Small intestine (tissue), 16 donors: ENCODE results near the gene FGF6. TPM values are rescaled to one million over a fixed set of nuclear protein-coding genes. Genes with fewer than 3 reads are reported as not detected.

ENCODE experiments used
- DNase-seq, 2 donors: peaks; one replicate each; pipeline versions ENCODE4 v3.0.0 to v3.0.0-alpha.2; 2013
- FAIRE-seq: peaks from 2 replicates; lab custom pipeline; 2012; peaks lifted over from hg19 to GRCh38; lab: Jason Lieb, UNC
- H3K27ac ChIP-seq, 3 donors: one replicate each; pipeline ENCODE4 v1.5.1; 2013; ENCODE audit warnings: low read length in 2 of 3, mild to moderate bottlenecking in 2 of 3, control low read depth in 1 of 3, inconsistent platforms in 1 of 3, low read depth in 1 of 3, moderate library complexity in 1 of 3
- H3K27me3 ChIP-seq, 3 donors: one replicate each; pipeline ENCODE4 v1.6.1; 2013; ENCODE audit warnings: low read length in 3 of 3, inconsistent platforms in 1 of 3; ENCODE audit not compliant: control insufficient read depth in 3 of 3, insufficient read depth in 3 of 3
- H3K36me3 ChIP-seq, 3 donors: one replicate each; pipeline ENCODE4 v1.6.1; 2013; ENCODE audit warnings: low read length in 3 of 3, inconsistent platforms in 1 of 3, low read depth in 1 of 3, mild to moderate bottlenecking in 1 of 3, moderate library complexity in 1 of 3; ENCODE audit not compliant: control insufficient read depth in 3 of 3, insufficient read depth in 2 of 3
- H3K4me1 ChIP-seq, 3 donors: one replicate each; pipeline ENCODE4 v1.6.1; 2013; ENCODE audit warnings: low read length in 2 of 3, inconsistent platforms in 1 of 3, low read depth in 1 of 3, mild to moderate bottlenecking in 1 of 3, moderate library complexity in 1 of 3; ENCODE audit not compliant: control insufficient read depth in 3 of 3, insufficient read depth in 2 of 3
- H3K4me3 ChIP-seq, 3 donors: one replicate each; pipeline ENCODE4 v1.5.1; 2013; ENCODE audit warnings: low read length in 3 of 3, control low read depth in 1 of 3, inconsistent platforms in 1 of 3, low read depth in 1 of 3, mild to moderate bottlenecking in 1 of 3, moderate library complexity in 1 of 3
- H3K9me3 ChIP-seq, 2 donors: one replicate each; pipeline ENCODE4 v1.6.1; 2013; ENCODE audit warnings: low read depth in 1 of 2, low read length in 1 of 2; ENCODE audit not compliant: control insufficient read depth in 2 of 2, insufficient read depth in 1 of 2
- WGBS, 3 donors: extraction: QIAGEN DNeasy Blood & Tissue Kit; methylation state at CpG; one replicate each; pipeline ENCODE4 v1.1.7; 2013; 5-methylcytosine and 5-hydroxymethylcytosine counted together
- long read RNA-seq, 10 donors: transcript quantifications; one replicate each; lab custom pipeline, GENCODE V29; 2026
- polyA plus RNA-seq, 4 donors: library from polyadenylated mRNA; stranded (reverse) in 3 of 4; unstranded in 1 of 4; fragments of 200-250 nt in 3 of 4; fragments of 120-200 nt in 1 of 4; gene quantifications; one replicate each; pipeline versions ENCODE4 v1.2.1 to v1.2.3, GENCODE V29; 2013
- donor health status: healthy with polysubstance abuse.
- donor health status: control.
- donor health status: control.
- donor health status: Bipolar disorder and iron deficiency.
- donor health status: healthy.

Gene FGF6
- under 1 TPM in 1 of 4 donors, not detected in 3; 0.12 TPM for polyA plus RNA-seq
- long read RNA-seq, donor 1 = 0 reads
- long read RNA-seq, donor 2 = 0 reads
- long read RNA-seq, donor 3 = 0 reads
- long read RNA-seq, donor 4 = 0 reads
- long read RNA-seq, donor 5, partial matches to known transcripts = 0 of 1 reads
- long read RNA-seq, donor 5, other reads (novel, unspliced or antisense) = 0 of 1 reads
- long read RNA-seq, donor 6 = 0 reads
- long read RNA-seq, donor 7 = 0 reads
- long read RNA-seq, donor 8, partial matches to known transcripts = 0 of 1 reads
- long read RNA-seq, donor 8, other reads (novel, unspliced or antisense) = 0 of 1 reads
- long read RNA-seq, donor 9 = 0 reads
- long read RNA-seq, donor 10 = 0 reads

GRCh38 chr12:4445156-4446101 is at the start of gene FGF6:
TSS of gene FGF6 (minus strand) at chr12:4445815. CDS start at chr12:4445570, 245 bp downstream.
- Histone ChIP-seq H3K36me3 (no peaks in the 10 kb centered on the region), H3K4me3 (no peak within 1 kb of the TSS), H3K9me3 (peaks cover 0 to 9% of the 10 kb centered on the region in 2 donors), H3K4me1 (peaks cover 0 to 16% (median 0%) of the 10 kb centered on the region in 3 donors), H3K27me3 (peaks cover 0 to 23% (median 2%) of the 10 kb centered on the region in 3 donors), H3K27ac (no peak within 1 kb of the TSS)
- FAIRE-seq = no peak
- 89 to 91% (median 91%) methylated on average over 41 to 42 of the region's 42 CpGs for WGBS, 3 donors
- DNase-seq = no peak

DNA sequence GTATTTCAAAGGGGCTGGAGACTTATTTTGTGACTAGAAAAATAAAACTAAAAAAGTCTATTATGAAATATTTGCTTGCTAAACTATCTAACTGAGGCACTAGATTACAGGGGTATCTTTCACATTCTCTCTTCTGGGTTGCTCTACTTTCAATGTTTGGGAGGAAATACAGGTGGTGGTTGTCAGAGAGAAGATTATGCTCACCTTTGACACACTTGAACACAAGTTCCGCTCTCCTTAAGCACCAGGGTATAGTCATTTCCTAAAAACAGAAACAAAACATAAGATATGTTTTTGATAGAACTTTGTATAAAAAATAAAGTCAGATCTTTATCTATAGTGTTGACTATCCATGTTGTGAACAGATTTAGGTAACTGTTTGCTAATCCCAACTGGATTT is 45.4 kb upstream of the FGF6 start:
- H3K9me3 ChIP-seq = no peaks in the 10 kb centered on the region
- WGBS, 3 donors = 95 to 100% (median 98%) methylated on average over 1 of the region's 1 CpG

GRCh38 chr12:4489556-4489955 is 43.9 kb upstream of the FGF6 start:
- FAIRE-seq = no peak
- Histone ChIP-seq H3K9me3 (no peaks in the 10 kb centered on the region), H3K27ac (no peak overlapping the region), H3K4me1 (no peaks in the 10 kb centered on the region), H3K27me3 (no peaks in the 10 kb centered on the region), H3K4me3 (no peak overlapping the region), H3K36me3 (peaks cover 0 to 7% (median 5%) of the 10 kb centered on the region in 3 donors)
- 94 to 98% (median 96%) methylated on average over 2 of the region's 2 CpGs for WGBS, 3 donors
- DNase-seq = no peak

More for the DNA sequence above, 45.4 kb upstream of the FGF6 start:
- FAIRE-seq (no peak), DNase-seq (no peak)
- no peaks in the 10 kb centered on the region for H3K27me3 ChIP-seq
- no peaks in the 10 kb centered on the region for H3K4me1 ChIP-seq
- H3K27ac ChIP-seq = no peak overlapping the region
- peaks cover 0 to 9% (median 5%) of the 10 kb centered on the region in 3 donors for H3K36me3 ChIP-seq
- no peak overlapping the region for H3K4me3 ChIP-seq

DNA sequence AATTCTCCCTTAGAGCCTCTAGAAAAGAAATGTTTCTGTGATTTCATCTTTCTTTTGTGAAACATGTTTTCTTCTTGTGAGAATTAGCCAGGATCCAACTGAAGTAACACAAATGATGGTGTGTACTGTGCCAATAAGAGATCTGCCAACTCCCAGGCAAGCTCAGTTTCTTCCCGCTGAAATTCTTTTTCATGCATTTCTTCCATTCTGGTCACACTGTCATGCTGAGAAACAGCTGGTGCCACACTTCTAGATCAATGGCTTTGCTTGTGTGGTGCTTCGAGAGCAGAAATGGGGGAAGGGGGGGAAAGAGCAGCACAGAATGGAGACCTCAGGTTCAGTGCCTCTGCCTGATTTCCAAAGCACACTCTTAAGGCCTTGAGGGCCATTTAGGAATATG is 41.4 kb upstream of the FGF6 start:
- WGBS, 3 donors = 69 to 95% (median 89%) methylated on average over 2 of the region's 2 CpGs
- DNase-seq (no peak), FAIRE-seq (no peak)
- Histone ChIP-seq H3K4me1 (no peaks in the 10 kb centered on the region), H3K27me3 (no peaks in the 10 kb centered on the region), H3K27ac (no peak overlapping the region), H3K4me3 (no peak overlapping the region), H3K9me3 (no peaks in the 10 kb centered on the region), H3K36me3 (peaks cover 0 to 7% (median 5%) of the 10 kb centered on the region in 3 donors)

DNA sequence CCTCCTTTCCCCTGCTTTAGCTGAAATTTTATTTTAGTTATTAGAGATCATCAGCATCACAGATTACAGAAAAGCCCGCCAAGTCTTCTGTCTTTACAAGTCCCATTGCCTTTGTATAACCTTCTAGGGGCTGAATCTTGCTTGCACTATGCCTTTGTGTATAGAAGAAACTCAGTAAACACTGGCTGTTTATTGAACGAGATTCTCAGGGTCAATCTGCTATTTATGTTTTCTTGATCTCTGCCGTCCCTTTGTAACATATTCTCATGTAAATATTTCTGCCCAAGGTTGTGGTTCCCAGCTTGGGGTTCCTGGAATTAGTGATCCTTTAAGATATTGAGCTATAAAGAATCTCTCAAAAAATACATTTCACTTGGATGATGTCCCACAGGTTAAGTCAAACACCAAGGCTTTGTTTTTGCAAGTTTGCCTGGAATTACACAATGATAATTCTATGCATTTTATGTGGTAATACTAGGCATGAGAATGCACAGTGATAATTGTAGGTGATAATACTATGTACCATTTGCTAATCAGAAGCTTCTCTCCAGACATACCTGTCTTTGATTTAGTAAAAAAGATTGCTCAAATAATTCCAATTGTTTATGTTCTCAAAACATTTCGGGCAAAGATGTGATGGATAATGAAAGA is 40.6 kb upstream of the FGF6 start:
- FAIRE-seq (no peak), DNase-seq (no peak)
- 69 to 76% (median 76%) methylated on average over 4 of the region's 4 CpGs for WGBS, 3 donors
- H3K27me3 ChIP-seq = no peaks in the 10 kb centered on the region
- H3K9me3 ChIP-seq = no peaks in the 10 kb centered on the region
- no peak overlapping the region for H3K27ac ChIP-seq
- no peak overlapping the region for H3K4me3 ChIP-seq
- H3K36me3 ChIP-seq = peaks cover 0 to 7% (median 5%) of the 10 kb centered on the region in 3 donors
- H3K4me1 ChIP-seq = no peaks in the 10 kb centered on the region

DNA sequence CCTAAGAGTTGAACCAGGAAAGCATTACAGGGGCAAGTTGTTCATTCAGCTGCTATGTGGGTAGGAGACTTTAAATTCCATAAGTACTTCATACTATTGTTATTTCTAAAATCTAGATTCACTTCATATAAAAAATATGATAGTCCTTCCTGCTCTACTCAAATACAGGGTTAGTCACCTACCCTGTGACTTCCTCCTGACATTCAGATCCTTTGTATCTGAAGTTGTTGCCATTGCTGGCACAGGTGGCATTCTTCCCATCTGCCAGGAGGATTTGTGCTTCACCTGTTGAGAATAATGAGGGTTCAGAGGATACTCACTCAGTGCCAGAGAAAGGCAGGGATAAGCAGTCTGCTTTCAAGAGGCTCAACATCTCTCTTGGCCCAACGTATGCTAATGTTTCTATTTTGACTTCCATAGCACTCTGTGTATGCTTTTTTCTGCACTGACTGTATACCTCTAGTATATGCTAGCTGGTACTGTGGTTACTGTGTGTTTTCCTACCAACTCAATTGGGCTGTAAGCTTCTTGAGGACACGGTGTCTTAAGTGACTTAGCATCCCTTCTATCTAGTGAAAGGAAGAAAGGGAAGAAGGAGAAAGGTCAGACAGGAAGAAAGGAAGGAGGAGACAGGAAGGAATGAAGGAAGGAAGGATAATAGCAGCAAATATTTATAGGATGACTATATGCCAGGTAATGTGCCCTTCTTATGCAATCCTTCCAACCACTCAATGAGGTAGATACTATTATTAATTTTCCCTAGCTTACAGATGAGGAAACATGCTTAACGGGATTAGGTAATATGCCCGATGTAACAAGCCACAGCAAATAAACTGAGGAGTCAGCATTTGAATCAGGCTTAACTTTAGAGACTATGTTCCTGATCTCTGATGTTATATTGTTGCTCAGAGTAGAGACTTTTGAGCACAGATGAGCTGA is 38.5 kb upstream of the FGF6 start:
- peaks cover 0 to 7% (median 0%) of the 10 kb centered on the region in 3 donors for H3K36me3 ChIP-seq
- H3K27me3 ChIP-seq = no peaks in the 10 kb centered on the region
- no peak overlapping the region for H3K4me3 ChIP-seq
- DNase-seq = no peak
- no peaks in the 10 kb centered on the region for H3K4me1 ChIP-seq
- no peaks in the 10 kb centered on the region for H3K9me3 ChIP-seq
- 63 to 73% (median 70%) methylated on average over 4 of the region's 4 CpGs for WGBS, 3 donors
- no peak for FAIRE-seq
- H3K27ac ChIP-seq = no peak overlapping the region

GRCh38 chr12:4482936-4483335 is 37.3 kb upstream of the FGF6 start:
- no peak overlapping the region for H3K4me3 ChIP-seq
- H3K4me1 ChIP-seq = no peaks in the 10 kb centered on the region
- no peaks in the 10 kb centered on the region for H3K36me3 ChIP-seq
- DNase-seq (no peak), FAIRE-seq (no peak)
- no peak overlapping the region for H3K27ac ChIP-seq
- 80 to 83% (median 82%) methylated on average over 7 of the region's 7 CpGs for WGBS, 3 donors
- H3K9me3 ChIP-seq = no peaks in the 10 kb centered on the region
- H3K27me3 ChIP-seq = no peaks in the 10 kb centered on the region
